GM19023 (cell line): ENCODE measurements around the gene PRKCE.
A peak's percentile ranks its signal among the peaks of the same experiment; 100 is the strongest.

Experiments
- ATAC-seq: cut with Tn5 transposase; IDR thresholded peaks from one replicate; pipeline ENCODE4 v1.9.1; 2021; ENCODE audit warnings: mild to moderate bottlenecking, moderate library complexity; ENCODE audit not compliant: unreplicated experiment

PRKCE gene

GRCh38 chr2:45651415-45652089 is at the start of gene PRKCE:
TSS of gene PRKCE (plus strand) at chr2:45651675.
- ATAC-seq = peak; percentile 11

GRCh38 chr2:45602624-45603023 is 48.9 kb upstream of the PRKCE start:
- ATAC-seq = no peak

- no peak for ATAC-seq
These were observed 46.4 kb upstream of the PRKCE start for GRCh38 chr2:45605116-45605515.

GRCh38 chr2:45606796-45607195 is 44.7 kb upstream of the PRKCE start:
- no peak for ATAC-seq

- ATAC-seq = no peak
These were observed 43.8 kb upstream of the PRKCE start for GRCh38 chr2:45607701-45608100.

GRCh38 chr2:45610281-45611019 is 41.0 kb upstream of the PRKCE start:
- peak; percentile 58 for ATAC-seq

- ATAC-seq = peak; percentile 92
These were observed 40.2 kb upstream of the PRKCE start, which contains the start of gene SRBD1 for GRCh38 chr2:45611020-45611859. TSS of gene SRBD1 (minus strand) at chr2:45611267. CDS start at chr2:45605441, 5,826 bp downstream.

- ATAC-seq = no peak
These were observed 39.2 kb upstream of the PRKCE start for GRCh38 chr2:45612285-45612684.

GRCh38 chr2:45612731-45613130 is 38.7 kb upstream of the PRKCE start:
- no peak for ATAC-seq

GRCh38 chr2:45614330-45614729 is 37.1 kb upstream of the PRKCE start:
- no peak for ATAC-seq

GRCh38 chr2:45614871-45615415 is 36.5 kb upstream of the PRKCE start:
- no peak for ATAC-seq

- no peak for ATAC-seq
These were observed 34.6 kb upstream of the PRKCE start for GRCh38 chr2:45616658-45617411.

- no peak for ATAC-seq
These were observed 34.0 kb upstream of the PRKCE start for GRCh38 chr2:45617496-45617895.

GRCh38 chr2:45622336-45623075 is 29.0 kb upstream of the PRKCE start:
- no peak for ATAC-seq

- ATAC-seq = no peak
These were observed 28.4 kb upstream of the PRKCE start for GRCh38 chr2:45623098-45623497.

- ATAC-seq = no peak
These were observed 25.7 kb upstream of the PRKCE start for GRCh38 chr2:45625824-45626223.

- no peak for ATAC-seq
These were observed 24.9 kb upstream of the PRKCE start for GRCh38 chr2:45626387-45627221.

- no peak for ATAC-seq
These were observed 23.6 kb upstream of the PRKCE start for GRCh38 chr2:45627911-45628310.

GRCh38 chr2:45629971-45630370 is 21.5 kb upstream of the PRKCE start:
- no peak for ATAC-seq
